Central memory CD8-positive, alpha-beta T cell (primary cell): ENCODE results near the gene SHISA2.

Experiments
- ATAC-seq: fragments of 150-1000 bp; cut with Tn5 transposase; replicated peaks from 2 replicates; pipeline ENCODE4 v1.10.0; 2022; ENCODE audit warnings: mild to moderate bottlenecking, moderate FRiP score, moderate number of reproducible peaks; ENCODE audit not compliant: poor library complexity, severe bottlenecking; ENCODE audit errors: extremely low read depth
- DNase-seq, 2 donors: peaks; one replicate each; pipeline ENCODE4 v3.0.0; 2021; ENCODE audit warnings: low spot score in 2 of 2
- H3K27ac Mint-ChIP-seq: one replicate; pipeline ENCODE4 v1.8.0; 2022; ENCODE audit warnings: low read depth, mild to moderate bottlenecking, moderate library complexity, mixed read lengths
- H3K27me3 Mint-ChIP-seq: one replicate; pipeline ENCODE4 v1.8.0; 2022; ENCODE audit warnings: mixed read lengths
- H3K36me3 Mint-ChIP-seq: one replicate; pipeline ENCODE4 v1.8.0; 2022; ENCODE audit warnings: mild to moderate bottlenecking, moderate library complexity, mixed read lengths; ENCODE audit not compliant: insufficient read depth
- H3K4me1 Mint-ChIP-seq: one replicate; pipeline ENCODE4 v1.8.0; 2022; ENCODE audit warnings: mixed read lengths
- H3K4me3 Mint-ChIP-seq: one replicate; pipeline ENCODE4 v1.8.0; 2022; ENCODE audit warnings: mild to moderate bottlenecking, moderate library complexity, mixed read lengths
- H3K9me3 Mint-ChIP-seq: one replicate; pipeline ENCODE4 v1.8.0; 2022; ENCODE audit warnings: mixed read lengths

The SHISA2 gene

GRCh38 chr13:26021956-26022355 is 29.9 kb downstream of the SHISA2 start:
- DNase-seq (no peak), ATAC-seq (no peak)
- H3K27me3 Mint-ChIP-seq = peaks cover 12% of the 10 kb centered on the region
- no peak overlapping the region for H3K27ac Mint-ChIP-seq
- peaks cover 2% of the 10 kb centered on the region for H3K36me3 Mint-ChIP-seq
- no peaks in the 10 kb centered on the region for H3K4me1 Mint-ChIP-seq
- no peaks in the 10 kb centered on the region for H3K9me3 Mint-ChIP-seq
- H3K4me3 Mint-ChIP-seq = no peak overlapping the region

GRCh38 chr13:26021516-26021915 is 30.3 kb downstream of the SHISA2 start:
- Mint-ChIP-seq H3K4me1 (no peaks in the 10 kb centered on the region), H3K27ac (no peak overlapping the region), H3K9me3 (no peaks in the 10 kb centered on the region), H3K4me3 (no peak overlapping the region), H3K27me3 (peaks cover 12% of the 10 kb centered on the region), H3K36me3 (peaks cover 2% of the 10 kb centered on the region)
- no peak for ATAC-seq
- DNase-seq = no peak

- Mint-ChIP-seq H3K4me1 (no peaks in the 10 kb centered on the region), H3K27me3 (peaks cover 12% of the 10 kb centered on the region), H3K27ac (no peak overlapping the region), H3K4me3 (no peak overlapping the region), H3K9me3 (no peaks in the 10 kb centered on the region), H3K36me3 (peaks cover 2% of the 10 kb centered on the region)
- no peak for ATAC-seq
- DNase-seq = no peak
Measured at GRCh38 chr13:26020891-26021290, 30.9 kb downstream of the SHISA2 start.

GRCh38 chr13:26019881-26020870 is 31.6 kb downstream of the SHISA2 start:
- Mint-ChIP-seq H3K27ac (no peak overlapping the region), H3K4me3 (no peak overlapping the region)
- no peak for ATAC-seq

GRCh38 chr13:26019251-26019650 is 32.6 kb downstream of the SHISA2 start:
- Mint-ChIP-seq H3K27ac (no peak overlapping the region), H3K4me3 (no peak overlapping the region), H3K27me3 (peaks cover 1% of the 10 kb centered on the region), H3K4me1 (no peaks in the 10 kb centered on the region), H3K9me3 (no peaks in the 10 kb centered on the region), H3K36me3 (peaks cover 2% of the 10 kb centered on the region)
- no peak for DNase-seq
- ATAC-seq = no peak

More at GRCh38 chr13:26019881-26020870, 31.6 kb downstream of the SHISA2 start:
- Mint-ChIP-seq H3K9me3 (no peaks in the 10 kb centered on the region), H3K27me3 (peaks cover 10% of the 10 kb centered on the region), H3K36me3 (peaks cover 2% of the 10 kb centered on the region), H3K4me1 (no peaks in the 10 kb centered on the region)
- DNase-seq = no peak

GRCh38 chr13:26017932-26018665 is 33.7 kb downstream of the SHISA2 start:
- Mint-ChIP-seq H3K4me3 (no peak overlapping the region), H3K9me3 (no peaks in the 10 kb centered on the region), H3K27me3 (no peaks in the 10 kb centered on the region), H3K36me3 (peaks cover 2% of the 10 kb centered on the region), H3K27ac (peak overlapping the region; percentile 16), H3K4me1 (no peaks in the 10 kb centered on the region)
- DNase-seq (no peak), ATAC-seq (no peak)

GRCh38 chr13:26017196-26017921 is 34.5 kb downstream of the SHISA2 start:
- H3K27me3 Mint-ChIP-seq = no peaks in the 10 kb centered on the region
- no peaks in the 10 kb centered on the region for H3K9me3 Mint-ChIP-seq
- no peaks in the 10 kb centered on the region for H3K4me1 Mint-ChIP-seq
- H3K36me3 Mint-ChIP-seq = peaks cover 2% of the 10 kb centered on the region
- H3K4me3 Mint-ChIP-seq = no peak overlapping the region
- ATAC-seq (peak; percentile 34), DNase-seq (no peak)
- peak overlapping the region; percentile 16 for H3K27ac Mint-ChIP-seq

- no peak overlapping the region for H3K27ac Mint-ChIP-seq
- DNase-seq (no peak), ATAC-seq (no peak)
- no peak overlapping the region for H3K4me3 Mint-ChIP-seq
- H3K27me3 Mint-ChIP-seq = no peaks in the 10 kb centered on the region
- no peaks in the 10 kb centered on the region for H3K9me3 Mint-ChIP-seq
- H3K36me3 Mint-ChIP-seq = peaks cover 4% of the 10 kb centered on the region
- no peaks in the 10 kb centered on the region for H3K4me1 Mint-ChIP-seq
Measured at GRCh38 chr13:26016189-26016588, 35.6 kb downstream of the SHISA2 start.

GRCh38 chr13:26015271-26016125 is 36.3 kb downstream of the SHISA2 start:
- H3K4me1 Mint-ChIP-seq = no peaks in the 10 kb centered on the region
- no peak for ATAC-seq
- H3K9me3 Mint-ChIP-seq = no peaks in the 10 kb centered on the region
- H3K4me3 Mint-ChIP-seq = no peak overlapping the region
- no peaks in the 10 kb centered on the region for H3K27me3 Mint-ChIP-seq
- DNase-seq = no peak
- H3K27ac Mint-ChIP-seq = no peak overlapping the region
- peaks cover 4% of the 10 kb centered on the region for H3K36me3 Mint-ChIP-seq

GRCh38 chr13:26012995-26013394 is 38.8 kb downstream of the SHISA2 start:
- Mint-ChIP-seq H3K27ac (peak overlapping the region; percentile 64), H3K9me3 (no peaks in the 10 kb centered on the region), H3K27me3 (no peaks in the 10 kb centered on the region), H3K36me3 (peaks cover 6% of the 10 kb centered on the region), H3K4me3 (peak overlapping the region; percentile 85), H3K4me1 (no peaks in the 10 kb centered on the region)
- ATAC-seq = no peak
- no peak for DNase-seq

GRCh38 chr13:26011996-26012821 is 39.6 kb downstream of the SHISA2 start:
- H3K4me3 Mint-ChIP-seq = peak overlapping the region; percentile 85
- H3K27ac Mint-ChIP-seq = peak overlapping the region; percentile 64
- H3K36me3 Mint-ChIP-seq = peaks cover 6% of the 10 kb centered on the region
- DNase-seq (peak; percentile 30 to 49), ATAC-seq (peak; percentile 90)
- no peaks in the 10 kb centered on the region for H3K27me3 Mint-ChIP-seq
- H3K9me3 Mint-ChIP-seq = no peaks in the 10 kb centered on the region
- H3K4me1 Mint-ChIP-seq = no peaks in the 10 kb centered on the region
